Ishikawa (cell line): Measurements from ENCODE around the gene SPECC1.

Experiments
- CEBPB ChIP-seq: IDR thresholded peaks from 2 replicates; pipeline ENCODE4 v1.6.1; 2012
- CREB1 ChIP-seq: IDR thresholded peaks from 2 replicates; pipeline ENCODE4 v1.6.1; 2012; ENCODE audit warnings: low read depth
- EGR1 ChIP-seq: IDR thresholded peaks from 2 replicates; pipeline ENCODE4 v1.6.1; 2012
- EP300 ChIP-seq: IDR thresholded peaks from 2 replicates; pipeline ENCODE4 v1.6.1; 2012; ENCODE audit warnings: borderline replicate concordance
- FOXM1 ChIP-seq: IDR thresholded peaks from 2 replicates; pipeline ENCODE4 v1.6.1; 2012; ENCODE audit warnings: low read depth, borderline replicate concordance
- MAX ChIP-seq: IDR thresholded peaks from 2 replicates; pipeline ENCODE4 v1.6.1; 2012
- NFIC ChIP-seq: IDR thresholded peaks from 2 replicates; pipeline ENCODE4 v1.6.1; 2012
- RAD21 ChIP-seq: IDR thresholded peaks from 2 replicates; pipeline ENCODE4 v1.6.1; 2012; ENCODE audit warnings: low read depth
- REST ChIP-seq: IDR thresholded peaks from 2 replicates; pipeline ENCODE4 v1.6.1; 2012; ENCODE audit warnings: low read depth, mild to moderate bottlenecking
- TAF1 ChIP-seq: IDR thresholded peaks from 2 replicates; pipeline ENCODE4 v1.6.1; 2012; ENCODE audit warnings: low read depth, mild to moderate bottlenecking
- TCF12 ChIP-seq: IDR thresholded peaks from 2 replicates; pipeline ENCODE4 v1.6.1; 2012; ENCODE audit warnings: low read depth
- TEAD4 ChIP-seq: IDR thresholded peaks from 2 replicates; pipeline ENCODE4 v1.6.1; 2012
- USF1 ChIP-seq: IDR thresholded peaks from 2 replicates; pipeline ENCODE4 v1.6.1; 2012
- YY1 ChIP-seq: IDR thresholded peaks from 2 replicates; pipeline ENCODE4 v1.6.1; 2012; ENCODE audit warnings: low read depth
- ZBTB7A ChIP-seq: IDR thresholded peaks from 2 replicates; pipeline ENCODE4 v1.6.1; 2012; ENCODE audit warnings: low read depth

SPECC1 gene

GRCh38 chr17:20304961-20305360 lies 295.8 kb downstream of the SPECC1 start:
- no peak for TF ChIP-seq USF1

- TF ChIP-seq REST, result no peak
- no peak for TF ChIP-seq MAX
- no peak for TF ChIP-seq RAD21
- TF ChIP-seq EP300, result no peak
- TF ChIP-seq ZBTB7A, result no peak
- TF ChIP-seq TEAD4, result no peak
- no peak for TF ChIP-seq TAF1
- no peak for TF ChIP-seq CREB1
- no peak for TF ChIP-seq NFIC
- no peak for TF ChIP-seq TCF12
- TF ChIP-seq YY1, result no peak
- TF ChIP-seq USF1, result no peak
- no peak for TF ChIP-seq EGR1
- no peak for TF ChIP-seq CEBPB
Observed at GRCh38 chr17:20306924-20307323, 297.8 kb downstream of the SPECC1 start.

- TF ChIP-seq FOXM1 (no peak), RAD21 (no peak), TEAD4 (no peak), MAX (no peak), YY1 (no peak), CREB1 (no peak), EP300 (no peak), TCF12 (no peak), ZBTB7A (no peak), USF1 (no peak), EGR1 (no peak), CEBPB (no peak)
Observed at GRCh38 chr17:20307326-20307910, 298.3 kb downstream of the SPECC1 start.

- TF ChIP-seq TCF12, result no peak
- TF ChIP-seq CREB1, result no peak
- no peak for TF ChIP-seq FOXM1
- no peak for TF ChIP-seq RAD21
- no peak for TF ChIP-seq YY1
- TF ChIP-seq TAF1, result no peak
- TF ChIP-seq REST, result no peak
- TF ChIP-seq USF1, result no peak
- TF ChIP-seq TEAD4, result no peak
- no peak for TF ChIP-seq ZBTB7A
- no peak for TF ChIP-seq NFIC
- no peak for TF ChIP-seq MAX
- TF ChIP-seq EP300, result no peak
- no peak for TF ChIP-seq CEBPB
Observed at GRCh38 chr17:20310481-20310880, 301.3 kb downstream of the SPECC1 start.

- no peak for TF ChIP-seq FOXM1
- TF ChIP-seq TAF1, result no peak
- TF ChIP-seq CEBPB, result no peak
- TF ChIP-seq EGR1, result no peak
- TF ChIP-seq USF1, result no peak
- TF ChIP-seq NFIC, result no peak
- no peak for TF ChIP-seq TCF12
- no peak for TF ChIP-seq TEAD4
- TF ChIP-seq CREB1, result no peak
- no peak for TF ChIP-seq REST
- no peak for TF ChIP-seq MAX
Observed at GRCh38 chr17:20313306-20313705, 304.1 kb downstream of the SPECC1 start.
